Endothelial cell of umbilical vein (primary cell): Measurements from ENCODE around the gene L3MBTL3.

Experiments
- EZH2 ChIP-seq: IDR thresholded peaks from 2 replicates; pipeline ENCODE4 v1.6.1; 2012; ENCODE audit warnings: borderline replicate concordance, low read depth, mild to moderate bottlenecking, moderate library complexity, low read length, inconsistent platforms; ENCODE audit not compliant: severe bottlenecking
- JUN ChIP-seq: IDR thresholded peaks from 2 replicates; pipeline ENCODE4 v1.6.1; 2011; ENCODE audit warnings: borderline replicate concordance, low read depth; ENCODE audit not compliant: insufficient read length, insufficient read depth
- POLR2A ChIP-seq: IDR thresholded peaks from 2 replicates; pipeline ENCODE4 v1.6.1; 2012; ENCODE audit warnings: low read depth, mild to moderate bottlenecking, control low read depth, low read length
- TF ChIP-seq, protein P1 (sequence below), 2 donors: IDR thresholded peaks; 1 replicate in 1 of 2; 2 replicates in 1 of 2; pipeline ENCODE4 v1.5.1; 2011; ENCODE audit warnings: low read length in 2 of 2, mild to moderate bottlenecking in 2 of 2, moderate library complexity in 2 of 2, control low read depth in 1 of 2, inconsistent platforms in 1 of 2, low read depth in 1 of 2; ENCODE audit not compliant: insufficient read depth in 1 of 2; ENCODE audit errors: extremely low read depth in 1 of 2

DNA sequence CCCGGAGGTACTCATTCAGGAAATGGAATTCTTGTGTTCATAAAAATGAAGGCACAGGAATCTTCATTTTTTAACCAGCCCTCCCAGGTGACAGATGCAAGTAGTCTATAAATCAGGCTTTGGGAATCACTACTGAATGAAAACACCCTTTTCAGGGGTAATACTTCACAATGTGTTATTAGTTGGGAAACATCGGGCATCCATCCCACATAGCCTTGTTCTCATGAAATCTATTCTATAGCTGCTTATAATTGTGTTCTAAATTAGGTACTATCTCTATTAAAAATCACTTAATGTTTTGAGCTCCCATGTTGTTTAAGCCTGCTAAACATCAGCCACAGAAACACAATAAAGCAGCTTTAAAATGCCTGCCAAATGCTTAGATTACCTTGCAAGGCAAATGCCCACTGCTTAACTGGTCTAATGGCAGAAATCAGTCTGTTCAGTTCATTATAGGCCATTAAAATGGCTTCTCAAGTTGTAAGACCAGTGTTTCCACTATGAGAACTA lies 94.9 kb downstream of the L3MBTL3 start:
- TF ChIP-seq, protein P1, sequence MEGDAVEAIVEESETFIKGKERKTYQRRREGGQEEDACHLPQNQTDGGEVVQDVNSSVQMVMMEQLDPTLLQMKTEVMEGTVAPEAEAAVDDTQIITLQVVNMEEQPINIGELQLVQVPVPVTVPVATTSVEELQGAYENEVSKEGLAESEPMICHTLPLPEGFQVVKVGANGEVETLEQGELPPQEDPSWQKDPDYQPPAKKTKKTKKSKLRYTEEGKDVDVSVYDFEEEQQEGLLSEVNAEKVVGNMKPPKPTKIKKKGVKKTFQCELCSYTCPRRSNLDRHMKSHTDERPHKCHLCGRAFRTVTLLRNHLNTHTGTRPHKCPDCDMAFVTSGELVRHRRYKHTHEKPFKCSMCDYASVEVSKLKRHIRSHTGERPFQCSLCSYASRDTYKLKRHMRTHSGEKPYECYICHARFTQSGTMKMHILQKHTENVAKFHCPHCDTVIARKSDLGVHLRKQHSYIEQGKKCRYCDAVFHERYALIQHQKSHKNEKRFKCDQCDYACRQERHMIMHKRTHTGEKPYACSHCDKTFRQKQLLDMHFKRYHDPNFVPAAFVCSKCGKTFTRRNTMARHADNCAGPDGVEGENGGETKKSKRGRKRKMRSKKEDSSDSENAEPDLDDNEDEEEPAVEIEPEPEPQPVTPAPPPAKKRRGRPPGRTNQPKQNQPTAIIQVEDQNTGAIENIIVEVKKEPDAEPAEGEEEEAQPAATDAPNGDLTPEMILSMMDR (IDR thresholded peaks at IDR 0.05; ENCODE audit: extremely low read depth in 1 of 2, insufficient read depth in 1 of 2, low read depth in 1 of 2, low read length in 2 of 2), result no peak
- TF ChIP-seq JUN (no peak), POLR2A (no peak), EZH2 (no peak)
